Measurements from ENCODE around the gene ADORA1.

DNA sequence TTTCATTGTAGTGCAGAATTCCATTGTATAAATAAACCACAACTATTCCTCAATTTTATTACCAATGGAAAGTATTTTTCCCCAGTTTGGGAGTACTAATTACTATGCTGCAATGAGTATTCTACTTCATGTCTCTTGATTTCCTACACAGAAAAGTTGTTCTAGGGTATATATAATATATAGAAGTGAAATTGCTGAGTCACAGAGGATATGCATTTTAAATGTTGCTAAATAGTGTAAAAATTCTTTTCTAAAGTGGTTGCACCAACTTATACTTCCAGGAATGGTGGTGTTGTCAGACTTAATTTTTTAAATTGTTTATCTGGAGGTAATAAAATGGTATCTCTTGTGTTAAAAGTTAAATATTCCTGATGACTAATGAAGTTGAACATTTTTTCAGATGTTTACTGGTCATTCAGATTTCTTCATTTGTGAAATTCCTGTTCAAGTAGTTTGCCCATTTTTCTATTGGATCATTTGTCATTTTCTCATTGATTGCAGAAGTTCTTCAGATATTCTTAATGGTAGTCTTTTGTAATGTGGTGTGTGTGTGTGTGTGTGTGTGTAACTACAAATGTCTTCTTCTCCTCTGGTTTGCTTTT, 22.6 kb upstream of the ADORA1 start:
- TF ChIP-seq HOXA7 (CRISPR knock-in tag; IDR thresholded peaks at IDR 0.05; ENCODE audit: borderline replicate concordance), result no peak
- TF ChIP-seq ZNF335 (tag by site-specific recombination; conservative IDR thresholded peaks at IDR 0.05), result no peak
- TF ChIP-seq, protein P1, sequence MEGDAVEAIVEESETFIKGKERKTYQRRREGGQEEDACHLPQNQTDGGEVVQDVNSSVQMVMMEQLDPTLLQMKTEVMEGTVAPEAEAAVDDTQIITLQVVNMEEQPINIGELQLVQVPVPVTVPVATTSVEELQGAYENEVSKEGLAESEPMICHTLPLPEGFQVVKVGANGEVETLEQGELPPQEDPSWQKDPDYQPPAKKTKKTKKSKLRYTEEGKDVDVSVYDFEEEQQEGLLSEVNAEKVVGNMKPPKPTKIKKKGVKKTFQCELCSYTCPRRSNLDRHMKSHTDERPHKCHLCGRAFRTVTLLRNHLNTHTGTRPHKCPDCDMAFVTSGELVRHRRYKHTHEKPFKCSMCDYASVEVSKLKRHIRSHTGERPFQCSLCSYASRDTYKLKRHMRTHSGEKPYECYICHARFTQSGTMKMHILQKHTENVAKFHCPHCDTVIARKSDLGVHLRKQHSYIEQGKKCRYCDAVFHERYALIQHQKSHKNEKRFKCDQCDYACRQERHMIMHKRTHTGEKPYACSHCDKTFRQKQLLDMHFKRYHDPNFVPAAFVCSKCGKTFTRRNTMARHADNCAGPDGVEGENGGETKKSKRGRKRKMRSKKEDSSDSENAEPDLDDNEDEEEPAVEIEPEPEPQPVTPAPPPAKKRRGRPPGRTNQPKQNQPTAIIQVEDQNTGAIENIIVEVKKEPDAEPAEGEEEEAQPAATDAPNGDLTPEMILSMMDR (tag by site-specific recombination; IDR thresholded peaks at IDR 0.05), result no peak
- no peak for TF ChIP-seq MZF1 (tag by site-specific recombination; IDR thresholded peaks at IDR 0.05; ENCODE audit: borderline replicate concordance)
- no peak for TF ChIP-seq ZNF114 (tag by site-specific recombination; IDR thresholded peaks at IDR 0.05)
- TF ChIP-seq ZSCAN30 (tag by site-specific recombination; IDR thresholded peaks at IDR 0.05), result no peak
- no peak for TF ChIP-seq ZNF514 (tag by site-specific recombination; IDR thresholded peaks at IDR 0.05)
- TF ChIP-seq ZNF549 (tag by site-specific recombination; IDR thresholded peaks at IDR 0.05), result no peak
- TF ChIP-seq ZNF558 (tag by site-specific recombination; IDR thresholded peaks at IDR 0.05), result no peak
- TF ChIP-seq ZNF658 (tag by site-specific recombination; IDR thresholded peaks at IDR 0.05), result no peak
- no peak for TF ChIP-seq KLF1 (tag by site-specific recombination; IDR thresholded peaks at IDR 0.05)
- TF ChIP-seq BCL11A (tag by site-specific recombination; IDR thresholded peaks at IDR 0.05; ENCODE audit: low read depth), result no peak

Measured in HEK293 (cell line).